ENCODE measurements around the gene PRKRIP1.

DNA sequence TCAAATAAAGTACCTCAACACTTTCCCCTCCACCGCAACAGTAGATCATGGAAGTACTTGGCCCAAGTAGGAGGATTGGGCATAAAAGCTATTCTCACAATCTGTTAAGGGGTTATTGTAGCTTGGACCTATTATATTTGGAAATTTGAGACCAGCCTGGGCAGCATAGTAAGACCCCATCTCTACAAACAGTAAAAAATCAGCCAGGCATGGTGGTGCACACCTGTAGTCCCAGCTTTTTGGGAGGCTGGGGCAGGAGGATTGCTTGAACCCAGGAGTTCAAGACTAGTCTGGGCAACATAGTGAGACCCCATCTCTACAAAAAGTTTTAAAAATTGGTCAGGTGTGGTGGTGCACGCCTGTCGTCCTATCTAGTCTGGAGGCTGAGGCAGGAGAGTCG, 13.2 kb downstream of the PRKRIP1 start:
- TF ChIP-seq CTCF (conservative IDR thresholded peaks at IDR 0.05 in 1 of 2, IDR thresholded peaks at IDR 0.05 in 1 of 2; ENCODE audit: low read depth in 1 of 2, low read length in 2 of 2) = no peak
- no peak for TF ChIP-seq EZH2 (IDR thresholded peaks at IDR 0.05; ENCODE audit: low read length, missing control alignments)
